Chondrocyte (in vitro differentiated cells): Measurements from ENCODE around the gene CALHM3. TPM values are rescaled to one million over a fixed set of nuclear protein-coding genes. Genes with fewer than 3 reads are reported as not detected.

Source experiments
- DNase-seq: peaks from one replicate; pipeline ENCODE4 v3.0.0; 2021; ENCODE audit warnings: mixed read lengths, low spot score
- H3K27ac Mint-ChIP-seq: one replicate; pipeline ENCODE4 v1.8.0; 2021; ENCODE audit warnings: mild to moderate bottlenecking, moderate library complexity, mixed read lengths; ENCODE audit not compliant: unreplicated experiment
- H3K27me3 Mint-ChIP-seq: 2 replicates; pipeline ENCODE4 v1.8.0; 2021; ENCODE audit warnings: low read depth, mixed read lengths
- H3K36me3 Mint-ChIP-seq: 2 replicates; pipeline ENCODE4 v1.8.0; 2021; ENCODE audit warnings: low read depth, mixed read lengths
- H3K4me1 Mint-ChIP-seq: 2 replicates; pipeline ENCODE4 v1.8.0; 2021; ENCODE audit warnings: low read depth, mild to moderate bottlenecking, mixed read lengths
- H3K4me3 Mint-ChIP-seq: one replicate; pipeline ENCODE4 v1.8.0; 2021; ENCODE audit warnings: mild to moderate bottlenecking, moderate library complexity, mixed read lengths; ENCODE audit not compliant: unreplicated experiment
- H3K9me3 Mint-ChIP-seq: 2 replicates; pipeline ENCODE4 v1.8.0; 2021; ENCODE audit warnings: low read depth, mixed read lengths
- CTCF ChIP-seq: fragments of 200-600 bp; sonication (generic); IDR thresholded peaks from 2 replicates; pipeline ENCODE4 v1.5.0; 2021; ENCODE audit warnings: antibody characterized with exemption, mild to moderate bottlenecking, moderate library complexity
- total RNA-seq: library from RNA; stranded (reverse); gene quantifications from 3 replicates; pipeline ENCODE4 v1.2.1, GENCODE V29; 2021

Gene CALHM3
- total RNA-seq, 1 donor from 2014 or later: not detected

DNA sequence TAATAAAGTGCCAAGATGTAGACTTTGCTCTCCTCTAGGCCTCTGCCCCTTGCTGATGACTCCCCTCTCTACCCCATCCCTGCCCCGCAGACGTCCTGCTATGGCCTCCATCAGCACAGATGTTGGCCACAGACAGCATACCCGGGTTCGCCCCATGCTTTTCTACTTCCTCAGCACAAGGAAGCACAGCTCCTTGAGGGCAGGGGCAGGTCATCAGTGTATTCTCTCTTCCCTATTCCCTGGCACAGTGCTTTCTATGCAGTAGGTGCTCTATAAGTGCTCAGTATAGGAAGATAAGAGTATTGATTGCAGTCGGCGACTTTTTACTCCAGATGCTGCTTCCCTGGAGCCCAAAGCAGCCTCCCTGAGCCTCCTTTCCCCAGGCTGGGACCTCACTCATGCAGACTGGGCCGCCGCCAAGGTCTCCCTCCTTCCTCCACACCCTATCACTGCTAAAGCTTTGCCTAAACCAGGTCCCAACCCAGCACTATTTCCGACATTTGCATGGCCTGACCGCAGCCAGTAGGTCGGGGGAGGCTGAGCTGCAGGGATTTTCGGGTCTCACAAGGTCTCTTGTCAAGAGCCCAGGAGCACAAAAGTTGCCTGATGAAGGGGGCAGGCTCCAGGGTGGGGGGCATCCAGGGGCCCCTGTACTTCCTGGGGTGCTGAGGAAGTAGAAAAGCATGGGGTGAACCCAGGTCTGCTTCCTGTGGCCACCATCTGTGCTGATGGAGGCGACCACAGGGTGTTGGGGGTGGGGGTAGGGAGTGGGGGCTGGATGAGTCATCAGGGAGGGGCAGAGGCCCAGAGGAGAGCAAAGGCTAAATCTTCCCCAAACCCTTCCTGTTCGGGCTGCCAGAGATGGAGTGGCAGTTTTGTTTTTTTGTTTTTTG is 8.0 kb downstream of the CALHM3 start:
- no peak for TF ChIP-seq CTCF
- Mint-ChIP-seq H3K9me3 (no peaks in the 10 kb centered on the region), H3K27me3 (peaks cover 15% of the 10 kb centered on the region), H3K4me3 (no peak overlapping the region), H3K27ac (peak overlapping the region; percentile 2), H3K4me1 (peaks cover 11% of the 10 kb centered on the region), H3K36me3 (no peaks in the 10 kb centered on the region)
- no peak for DNase-seq

DNA sequence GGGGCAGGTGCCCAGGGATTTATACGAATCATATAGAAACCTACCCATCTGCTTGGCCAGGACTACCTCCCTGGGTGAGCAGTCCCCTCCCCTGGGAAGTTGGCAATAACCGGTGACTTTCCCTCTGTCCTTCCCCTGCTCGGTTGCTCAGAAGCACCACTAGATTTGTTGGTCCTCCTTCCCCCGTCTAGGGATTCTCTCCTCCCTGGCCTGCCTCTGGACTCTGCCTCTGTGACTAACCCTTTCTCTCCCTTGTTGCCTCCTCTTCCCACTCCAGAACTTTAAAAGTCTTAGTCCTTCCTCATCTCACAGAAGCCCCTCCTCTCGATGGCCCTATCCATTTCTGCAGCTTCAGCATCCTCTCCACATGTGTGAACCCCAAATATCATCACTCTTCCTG is 9.8 kb downstream of the CALHM3 start:
- Mint-ChIP-seq H3K36me3 (no peaks in the 10 kb centered on the region), H3K4me1 (peaks cover 11% of the 10 kb centered on the region), H3K27ac (no peak overlapping the region), H3K9me3 (no peaks in the 10 kb centered on the region), H3K4me3 (no peak overlapping the region), H3K27me3 (peaks cover 12% of the 10 kb centered on the region)
- TF ChIP-seq CTCF: no peak
- DNase-seq: no peak

GRCh38 chr10:103467406-103467805 is 11.6 kb downstream of the CALHM3 start:
- TF ChIP-seq CTCF: no peak
- Mint-ChIP-seq H3K36me3 (no peaks in the 10 kb centered on the region), H3K4me3 (no peak overlapping the region), H3K27me3 (peaks cover 12% of the 10 kb centered on the region), H3K9me3 (no peaks in the 10 kb centered on the region), H3K4me1 (peaks cover 11% of the 10 kb centered on the region), H3K27ac (no peak overlapping the region)
- DNase-seq: no peak

DNA sequence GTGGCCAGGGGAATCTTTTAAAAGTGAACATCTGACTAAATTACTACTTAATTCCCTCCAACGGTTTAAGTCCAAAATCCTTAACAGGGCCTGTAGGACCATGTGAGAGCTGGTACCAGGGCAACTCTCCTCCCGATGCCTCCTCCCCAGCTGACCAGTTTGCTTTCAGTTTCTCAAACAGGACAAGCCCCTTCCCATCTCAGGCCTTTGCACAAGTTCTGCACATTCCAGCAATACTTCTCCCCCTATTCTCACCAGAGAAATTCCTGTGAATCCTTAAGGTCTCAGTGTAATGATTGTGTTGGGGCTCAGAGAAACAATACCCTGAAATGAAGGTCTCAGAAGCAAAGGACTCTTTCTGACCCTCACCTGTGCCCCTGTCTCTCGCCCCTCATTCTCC is 12.3 kb downstream of the CALHM3 start:
- DNase-seq: no peak
- H3K4me3 Mint-ChIP-seq: no peak overlapping the region
- H3K36me3 Mint-ChIP-seq: no peaks in the 10 kb centered on the region
- H3K27ac Mint-ChIP-seq: peak overlapping the region; percentile 43
- H3K4me1 Mint-ChIP-seq: peaks cover 11% of the 10 kb centered on the region
- H3K27me3 Mint-ChIP-seq: peaks cover 12% of the 10 kb centered on the region
- H3K9me3 Mint-ChIP-seq: no peaks in the 10 kb centered on the region
- TF ChIP-seq CTCF: no peak

- H3K4me1 Mint-ChIP-seq: peaks cover 11% of the 10 kb centered on the region
- H3K27ac Mint-ChIP-seq: no peak overlapping the region
- DNase-seq: no peak
- H3K27me3 Mint-ChIP-seq: peaks cover 11% of the 10 kb centered on the region
- no peak for TF ChIP-seq CTCF
- no peak overlapping the region for H3K4me3 Mint-ChIP-seq
- H3K9me3 Mint-ChIP-seq: no peaks in the 10 kb centered on the region
- H3K36me3 Mint-ChIP-seq: no peaks in the 10 kb centered on the region
Observed at GRCh38 chr10:103465411-103466179, 13.4 kb downstream of the CALHM3 start.
